Liver (tissue), 3 donors: Measurements from ENCODE around the gene SMIM35.

Experiments
- CTCF ChIP-seq: fragments of 150-350 bp; IDR thresholded peaks from 2 replicates; pipeline ENCODE4 v1.5.1; 2017; ENCODE audit warnings: improper control_type of control experiment, low read depth, low read length; ENCODE audit not compliant: missing input control
- EGR1 ChIP-seq, 2 donors: IDR thresholded peaks; 2 replicates each; pipeline ENCODE4 v1.6.1; 2016 to 2018; ENCODE audit warnings: antibody characterized with exemption in 2 of 2, low read depth in 2 of 2
- JUND ChIP-seq, 2 donors: IDR thresholded peaks; 2 replicates each; pipeline ENCODE4 v1.6.1; 2016; ENCODE audit warnings: antibody characterized with exemption in 2 of 2
- REST ChIP-seq: IDR thresholded peaks from 2 replicates; pipeline ENCODE4 v1.6.1; 2016; ENCODE audit warnings: antibody characterized with exemption, mild to moderate bottlenecking
- SP1 ChIP-seq: IDR thresholded peaks from 2 replicates; pipeline ENCODE4 v1.6.1; 2018; ENCODE audit warnings: antibody characterized with exemption, mild to moderate bottlenecking
- TAF1 ChIP-seq: conservative IDR thresholded peaks from 2 replicates; pipeline ENCODE4 v1.6.1; 2016; ENCODE audit warnings: antibody characterized with exemption, mild to moderate bottlenecking
- YY1 ChIP-seq: IDR thresholded peaks from 2 replicates; pipeline ENCODE4 v1.6.1; 2016; ENCODE audit warnings: antibody characterized with exemption, mild to moderate bottlenecking
- TF ChIP-seq, protein P1 (sequence below): IDR thresholded peaks from 2 replicates; pipeline ENCODE4 v1.6.1; 2016; ENCODE audit warnings: antibody characterized with exemption
- TF ChIP-seq, protein P2 (sequence below): IDR thresholded peaks from 2 replicates; pipeline ENCODE4 v1.6.1; 2016; ENCODE audit warnings: antibody characterized with exemption
- donor health status: healthy.
- donor health status: healthy.

- TF ChIP-seq CTCF: no peak
- no peak for TF ChIP-seq TAF1
- TF ChIP-seq, protein P1, sequence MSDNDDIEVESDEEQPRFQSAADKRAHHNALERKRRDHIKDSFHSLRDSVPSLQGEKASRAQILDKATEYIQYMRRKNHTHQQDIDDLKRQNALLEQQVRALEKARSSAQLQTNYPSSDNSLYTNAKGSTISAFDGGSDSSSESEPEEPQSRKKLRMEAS: no peak
- TF ChIP-seq, protein P2, sequence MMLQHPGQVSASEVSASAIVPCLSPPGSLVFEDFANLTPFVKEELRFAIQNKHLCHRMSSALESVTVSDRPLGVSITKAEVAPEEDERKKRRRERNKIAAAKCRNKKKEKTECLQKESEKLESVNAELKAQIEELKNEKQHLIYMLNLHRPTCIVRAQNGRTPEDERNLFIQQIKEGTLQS: no peak
- TF ChIP-seq YY1: no peak
- no peak for TF ChIP-seq SP1
- TF ChIP-seq REST: no peak
- no peak for TF ChIP-seq JUND (IDR thresholded peaks at IDR 0.05)
- TF ChIP-seq EGR1 (IDR thresholded peaks at IDR 0.05; ENCODE audit: low read depth in 2 of 2): no peak
These were observed 13.2 kb downstream of the SMIM35 start for GRCh38 chr11:118073554-118073953.
